Astrocyte of the cerebellum (primary cell): ENCODE results near the gene ABCB8.

ENCODE experiments used
- DNase-seq: peaks from one replicate; pipeline ENCODE4 v3.0.0-alpha.2; 2011; ENCODE audit warnings: low read depth
- H3K4me3 ChIP-seq: 2 replicates; pipeline ENCODE4 v1.5.1; 2011; ENCODE audit warnings: mild to moderate bottlenecking, low read depth, low read length, moderate library complexity
- CTCF ChIP-seq: IDR thresholded peaks from 2 replicates; pipeline ENCODE4 v1.5.1; 2012; ENCODE audit warnings: low read length, low read depth, moderate library complexity, mild to moderate bottlenecking; ENCODE audit errors: missing control alignments
- in situ Hi-C: cut with HindIII; loops from 2 replicates; pipeline ENCODE4 v1.10.0; 2017; ENCODE audit warnings: low sequenced_read_pairs

The ABCB8 gene

GRCh38 chr7:150997817-150998216 is 30.4 kb upstream of the ABCB8 start:
- in situ Hi-C loops, result no loop called here
- H3K4me3 ChIP-seq, result no peak overlapping the region
- no peak for TF ChIP-seq CTCF
- DNase-seq, result no peak

DNA sequence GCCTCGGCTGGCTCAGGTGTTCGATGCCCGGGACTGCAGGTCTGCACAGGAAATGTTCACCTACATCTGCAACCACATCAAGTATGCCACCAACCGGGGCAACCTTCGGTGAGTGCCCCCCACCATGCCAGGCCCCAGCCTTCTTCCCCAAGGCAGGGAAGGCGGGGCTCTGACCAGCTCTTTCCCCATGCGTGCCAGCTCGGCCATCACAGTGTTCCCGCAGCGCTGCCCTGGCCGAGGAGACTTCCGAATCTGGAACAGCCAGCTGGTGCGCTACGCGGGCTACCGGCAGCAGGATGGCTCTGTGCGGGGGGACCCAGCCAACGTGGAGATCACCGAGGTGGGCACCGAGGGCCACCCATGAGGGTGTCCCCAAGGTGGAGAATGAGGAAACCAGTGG is 29.9 kb upstream of the ABCB8 start:
- in situ Hi-C loops, result no loop called here
- no peak overlapping the region for H3K4me3 ChIP-seq
- no peak for DNase-seq
- TF ChIP-seq CTCF, result no peak

- no peak for DNase-seq
- TF ChIP-seq CTCF, result no peak
- in situ Hi-C loops, result no loop called here
- no peak overlapping the region for H3K4me3 ChIP-seq
Observed at GRCh38 chr7:150999001-150999400, 29.2 kb upstream of the ABCB8 start.

DNA sequence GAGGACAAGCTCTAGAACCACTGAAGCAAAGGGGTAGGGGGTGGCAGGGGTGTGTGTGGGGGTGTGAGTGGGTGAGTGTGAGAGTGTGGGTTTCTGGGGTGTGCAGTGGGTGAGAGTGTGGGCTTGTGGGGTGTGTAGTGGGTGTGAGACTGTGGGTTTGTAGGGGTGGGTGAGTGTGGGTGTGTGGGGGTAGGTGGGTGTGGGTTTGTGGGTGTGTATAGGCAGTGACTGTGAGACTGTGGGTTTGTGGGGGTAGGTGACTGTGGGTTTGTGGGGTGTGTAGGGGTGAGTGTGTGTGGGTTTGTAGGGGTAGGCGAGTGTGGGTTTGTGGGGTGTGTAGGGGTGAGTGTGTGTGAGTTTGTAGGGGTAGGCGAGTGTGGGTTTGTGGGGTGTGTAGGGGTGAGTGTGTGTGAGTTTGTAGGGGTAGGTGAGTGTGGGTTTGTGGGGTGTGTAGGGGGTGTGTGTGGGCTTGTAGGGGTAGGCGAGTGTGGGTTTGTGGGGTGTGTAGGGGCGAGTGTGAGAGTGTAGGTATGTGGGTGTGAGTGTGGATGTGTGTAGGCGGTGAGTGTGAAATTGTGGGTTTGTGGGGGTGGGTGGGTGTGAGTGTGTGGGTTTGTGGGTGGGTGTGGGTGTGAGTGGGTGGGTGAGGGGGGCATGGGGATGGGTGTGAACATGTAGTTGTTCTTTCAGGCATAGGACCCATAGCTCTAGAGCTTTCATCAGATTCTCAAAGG is 28.6 kb upstream of the ABCB8 start:
- in situ Hi-C loops, result no loop called here
- no peak overlapping the region for H3K4me3 ChIP-seq
- DNase-seq, result no peak
- no peak for TF ChIP-seq CTCF

DNA sequence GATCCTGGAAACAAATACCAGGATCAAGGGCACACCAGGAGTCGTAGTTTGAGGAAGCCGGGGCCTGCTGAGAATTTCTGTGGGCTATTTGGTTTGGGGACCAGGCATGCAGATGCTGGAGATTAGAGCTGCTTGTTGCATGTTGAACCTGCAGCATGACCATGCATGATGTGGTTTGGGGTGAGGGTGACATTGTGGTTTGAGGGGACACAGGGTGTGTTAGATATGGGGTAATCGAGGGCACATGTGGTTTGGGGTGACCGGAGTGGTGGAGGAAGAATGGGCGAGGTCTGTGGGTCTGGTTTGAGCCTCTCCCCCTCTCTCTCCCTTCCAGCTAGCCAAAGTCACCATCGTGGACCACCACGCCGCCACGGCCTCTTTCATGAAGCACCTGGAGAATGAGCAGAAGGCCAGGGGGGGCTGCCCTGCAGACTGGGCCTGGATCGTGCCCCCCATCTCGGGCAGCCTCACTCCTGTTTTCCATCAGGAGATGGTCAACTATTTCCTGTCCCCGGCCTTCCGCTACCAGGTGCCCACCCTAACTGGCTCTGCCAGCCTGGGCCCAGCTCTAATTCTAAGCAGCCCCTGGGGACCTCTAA is 27.3 kb upstream of the ABCB8 start:
- no peak for DNase-seq
- no peak for TF ChIP-seq CTCF
- no peak overlapping the region for H3K4me3 ChIP-seq
- in situ Hi-C loops, result no loop called here

- no peak for TF ChIP-seq CTCF
- H3K4me3 ChIP-seq, result no peak overlapping the region
- in situ Hi-C loops, result no loop called here
Observed at GRCh38 chr7:151001546-151001945, 26.7 kb upstream of the ABCB8 start.

More at GRCh38 chr7:151001546-151001945, 26.7 kb upstream of the ABCB8 start:
- no peak for DNase-seq
